ENCODE results near the gene FHIT.
A peak's percentile ranks its signal among the peaks of the same experiment; 100 is the strongest.

The FHIT gene

GRCh38 chr3:60839246-60839645 lies 412.0 kb downstream of the FHIT start:
- peak; percentile 4 for DNase-seq (ENCODE audit: low read depth)

- no peak for DNase-seq (ENCODE audit: low read depth)
These were observed 415.5 kb downstream of the FHIT start for GRCh38 chr3:60835796-60836195.

- no peak for DNase-seq (ENCODE audit: low read depth)
These were observed 422.2 kb downstream of the FHIT start for GRCh38 chr3:60829058-60829457.

- no peak for DNase-seq (ENCODE audit: low read depth)
These were observed 423.6 kb downstream of the FHIT start for GRCh38 chr3:60827666-60828065.

GRCh38 chr3:60826511-60826910 lies 424.7 kb downstream of the FHIT start:
- no peak for DNase-seq (ENCODE audit: low read depth)

- DNase-seq (ENCODE audit: low read depth), result peak; percentile 1
These were observed 438.8 kb downstream of the FHIT start for GRCh38 chr3:60812502-60812901.

- DNase-seq (ENCODE audit: low read depth), result no peak
These were observed 440.4 kb downstream of the FHIT start for GRCh38 chr3:60810881-60811280.

GRCh38 chr3:60809857-60810610 lies 441.2 kb downstream of the FHIT start:
- peak; percentile 24 for DNase-seq (ENCODE audit: low read depth)

- peak; percentile 19 for DNase-seq (ENCODE audit: low read depth)
These were observed 447.8 kb downstream of the FHIT start for GRCh38 chr3:60803216-60804173.

GRCh38 chr3:60801307-60801706 lies 449.9 kb downstream of the FHIT start:
- DNase-seq (ENCODE audit: low read depth), result no peak

- no peak for DNase-seq (ENCODE audit: low read depth)
These were observed 452.8 kb downstream of the FHIT start for GRCh38 chr3:60798456-60798855.

GRCh38 chr3:60792249-60792852 lies 458.9 kb downstream of the FHIT start:
- DNase-seq (ENCODE audit: low read depth), result no peak

GRCh38 chr3:60788185-60788584 lies 463.1 kb downstream of the FHIT start:
- DNase-seq (ENCODE audit: low read depth), result no peak

- no peak for DNase-seq (ENCODE audit: low read depth)
These were observed 469.3 kb downstream of the FHIT start for GRCh38 chr3:60781935-60782334.

- DNase-seq (ENCODE audit: low read depth), result no peak
These were observed 471.6 kb downstream of the FHIT start for GRCh38 chr3:60779637-60780036.

GRCh38 chr3:60775985-60776384 lies 475.3 kb downstream of the FHIT start:
- peak; percentile 26 for DNase-seq (ENCODE audit: low read depth)

GRCh38 chr3:60774617-60775016 lies 476.6 kb downstream of the FHIT start:
- peak; percentile 14 for DNase-seq (ENCODE audit: low read depth)

GRCh38 chr3:60772584-60772983 lies 478.7 kb downstream of the FHIT start:
- no peak for DNase-seq (ENCODE audit: low read depth)

GRCh38 chr3:60771766-60772165 lies 479.5 kb downstream of the FHIT start:
- no peak for DNase-seq (ENCODE audit: low read depth)

- DNase-seq (ENCODE audit: low read depth), result no peak
These were observed 480.7 kb downstream of the FHIT start for GRCh38 chr3:60770532-60770931.

- no peak for DNase-seq (ENCODE audit: low read depth)
These were observed 483.7 kb downstream of the FHIT start for GRCh38 chr3:60767536-60767935.

- no peak for DNase-seq (ENCODE audit: low read depth)
These were observed 485.5 kb downstream of the FHIT start for GRCh38 chr3:60765776-60766175.

GRCh38 chr3:60764870-60765269 lies 486.4 kb downstream of the FHIT start:
- no peak for DNase-seq (ENCODE audit: low read depth)

All from EH (cell line).